Measurements from ENCODE around the gene SORBS2. TPM values are rescaled to one million over a fixed set of nuclear protein-coding genes. Genes with fewer than 3 reads are reported as not detected.
"Not testable (repeated sequence)": the region's sequence is repeated elsewhere in the genome, so short reads cannot be mapped to it uniquely, and the experiment has no call there.

The SORBS2 gene
- total RNA-seq, 1 experiment from 2014 or later, result 0.10 TPM

DNA sequence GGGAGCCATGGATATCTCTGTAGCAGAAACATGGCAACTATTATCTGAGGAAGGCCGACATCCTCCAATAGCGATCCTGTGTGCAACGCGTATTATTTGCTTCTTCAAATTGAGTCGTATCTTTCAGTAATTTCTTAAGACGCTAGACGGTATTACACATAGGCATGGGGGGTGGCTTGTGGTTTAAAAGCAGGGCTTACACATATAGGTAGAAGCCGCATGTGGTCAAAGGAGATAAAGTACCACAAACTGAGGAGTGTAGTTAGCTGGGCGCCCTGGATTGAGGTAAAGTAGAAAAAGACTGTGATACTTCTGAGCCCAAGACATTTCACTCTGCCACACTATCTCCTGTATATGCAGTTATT is 94.6 kb downstream of the SORBS2 start:
- Histone ChIP-seq H3K9me3 (no peaks in the 10 kb centered on the region), H3K27me3 (no peaks in the 10 kb centered on the region), H3K36me3 (no peaks in the 10 kb centered on the region), H3K4me3 (no peak overlapping the region)
- DNase-seq, result no peak

- H3K36me3 ChIP-seq, result no peaks in the 10 kb centered on the region
- H3K4me3 ChIP-seq, result no peak overlapping the region
- no peaks in the 10 kb centered on the region for H3K9me3 ChIP-seq
- H3K27me3 ChIP-seq, result no peaks in the 10 kb centered on the region
- DNase-seq, result no peak
These were observed 95.2 kb downstream of the SORBS2 start for GRCh38 chr4:185716577-185717376.

DNA sequence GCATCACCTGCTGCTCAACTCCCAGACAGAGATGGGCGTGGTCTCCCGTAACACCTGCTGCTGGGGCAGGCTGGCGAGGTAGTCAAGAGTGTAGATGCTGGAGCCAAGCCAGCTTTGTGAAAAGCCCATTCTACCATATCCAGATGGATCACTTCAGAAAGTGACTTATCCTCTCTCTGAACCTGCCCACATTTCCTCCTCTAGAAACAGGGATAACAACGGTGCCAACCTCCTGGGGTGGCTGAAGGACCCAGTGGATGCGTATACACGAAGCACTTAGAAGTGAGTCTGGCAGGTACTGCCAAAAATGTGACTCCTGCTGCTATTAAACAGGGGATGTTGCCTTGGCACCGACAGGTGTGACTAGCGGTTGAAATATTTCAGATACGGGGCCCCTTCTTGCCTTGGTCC is 95.8 kb downstream of the SORBS2 start:
- no peak for DNase-seq
- H3K4me3 ChIP-seq, result no peak overlapping the region
- H3K36me3 ChIP-seq, result no peaks in the 10 kb centered on the region
- H3K27me3 ChIP-seq, result no peaks in the 10 kb centered on the region
- H3K9me3 ChIP-seq, result no peaks in the 10 kb centered on the region

- H3K36me3 ChIP-seq, DNase-seq, H3K4me3 ChIP-seq, H3K9me3 ChIP-seq, H3K27me3 ChIP-seq: not testable (repeated sequence)
These were observed 97.5 kb downstream of the SORBS2 start for GRCh38 chr4:185714524-185714923.

GRCh38 chr4:185713731-185714130 is 98.3 kb downstream of the SORBS2 start:
- Histone ChIP-seq H3K4me3 (no peak overlapping the region), H3K27me3 (no peaks in the 10 kb centered on the region), H3K36me3 (no peaks in the 10 kb centered on the region), H3K9me3 (no peaks in the 10 kb centered on the region)
- DNase-seq, result no peak

- Histone ChIP-seq H3K4me3 (no peak overlapping the region), H3K9me3 (no peaks in the 10 kb centered on the region), H3K36me3 (no peaks in the 10 kb centered on the region), H3K27me3 (no peaks in the 10 kb centered on the region)
- DNase-seq, result no peak
These were observed 98.7 kb downstream of the SORBS2 start for GRCh38 chr4:185713272-185713671.

DNA sequence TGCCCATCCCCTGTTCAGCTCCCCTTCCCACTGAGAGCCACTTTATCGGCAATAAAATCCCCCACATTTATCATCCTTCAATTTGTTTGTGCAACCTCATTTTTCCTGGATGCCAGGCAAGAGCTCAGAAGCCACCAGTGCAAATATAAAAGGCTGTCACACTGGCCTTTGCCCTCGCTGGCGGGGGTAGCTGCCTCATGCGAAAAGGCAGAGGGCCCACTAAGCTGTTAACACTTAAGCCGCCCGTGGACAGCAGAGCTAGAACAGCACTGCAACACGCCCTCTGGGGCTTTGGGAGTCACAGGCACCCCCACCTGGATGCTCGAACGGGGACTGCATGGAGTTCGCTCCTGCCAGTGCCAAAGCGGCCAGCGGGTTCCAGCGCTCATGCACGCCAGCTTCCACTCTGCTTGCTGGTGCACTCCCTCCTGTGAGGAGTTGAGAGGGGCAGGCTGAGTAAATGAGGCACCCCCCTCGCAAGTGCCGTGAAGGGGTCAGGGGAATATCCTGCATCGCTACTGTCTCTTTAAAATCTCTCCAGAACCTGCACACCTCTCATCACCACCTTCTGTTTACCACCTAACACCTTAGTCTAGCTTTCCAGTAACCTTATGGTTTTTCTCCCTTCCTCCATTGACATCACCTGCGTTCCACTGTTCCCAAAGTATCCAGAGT is 99.5 kb downstream of the SORBS2 start:
- no peaks in the 10 kb centered on the region for H3K27me3 ChIP-seq
- H3K36me3 ChIP-seq, result no peaks in the 10 kb centered on the region
- H3K4me3 ChIP-seq, result no peak overlapping the region
- no peak for DNase-seq
- H3K9me3 ChIP-seq, result no peaks in the 10 kb centered on the region

GRCh38 chr4:185711726-185712125 is 100.3 kb downstream of the SORBS2 start:
- Histone ChIP-seq H3K4me3 (no peak overlapping the region), H3K36me3 (no peaks in the 10 kb centered on the region), H3K9me3 (no peaks in the 10 kb centered on the region), H3K27me3 (no peaks in the 10 kb centered on the region)
- DNase-seq, result no peak

DNA sequence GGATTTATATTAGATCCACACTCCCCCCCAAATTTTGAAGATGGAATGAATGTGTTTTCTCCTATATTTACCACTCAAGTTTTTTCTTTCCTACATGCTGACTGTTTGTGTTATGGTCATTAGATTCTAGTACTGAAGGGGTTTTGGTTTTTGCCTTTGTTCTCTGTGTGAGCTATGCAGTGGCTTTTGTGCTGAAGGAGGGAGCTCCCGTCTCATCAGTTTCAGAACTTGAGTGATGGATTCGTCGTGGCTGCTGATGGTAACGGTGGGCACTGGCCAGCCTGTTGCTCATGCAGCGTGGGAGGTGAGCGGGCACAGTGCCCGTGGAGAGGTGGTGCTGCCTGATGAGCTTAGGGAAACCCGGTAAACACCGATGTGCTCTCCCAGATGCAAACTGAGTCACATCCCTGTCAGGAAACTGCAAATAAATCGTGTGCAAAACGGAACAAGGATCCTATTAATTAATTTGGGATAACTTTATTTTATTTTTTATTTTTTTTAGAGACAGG is 101.5 kb downstream of the SORBS2 start:
- Histone ChIP-seq H3K4me3 (no peak overlapping the region), H3K36me3 (no peaks in the 10 kb centered on the region), H3K9me3 (no peaks in the 10 kb centered on the region), H3K27me3 (no peaks in the 10 kb centered on the region)
- peak; percentile 73 for DNase-seq

DNA sequence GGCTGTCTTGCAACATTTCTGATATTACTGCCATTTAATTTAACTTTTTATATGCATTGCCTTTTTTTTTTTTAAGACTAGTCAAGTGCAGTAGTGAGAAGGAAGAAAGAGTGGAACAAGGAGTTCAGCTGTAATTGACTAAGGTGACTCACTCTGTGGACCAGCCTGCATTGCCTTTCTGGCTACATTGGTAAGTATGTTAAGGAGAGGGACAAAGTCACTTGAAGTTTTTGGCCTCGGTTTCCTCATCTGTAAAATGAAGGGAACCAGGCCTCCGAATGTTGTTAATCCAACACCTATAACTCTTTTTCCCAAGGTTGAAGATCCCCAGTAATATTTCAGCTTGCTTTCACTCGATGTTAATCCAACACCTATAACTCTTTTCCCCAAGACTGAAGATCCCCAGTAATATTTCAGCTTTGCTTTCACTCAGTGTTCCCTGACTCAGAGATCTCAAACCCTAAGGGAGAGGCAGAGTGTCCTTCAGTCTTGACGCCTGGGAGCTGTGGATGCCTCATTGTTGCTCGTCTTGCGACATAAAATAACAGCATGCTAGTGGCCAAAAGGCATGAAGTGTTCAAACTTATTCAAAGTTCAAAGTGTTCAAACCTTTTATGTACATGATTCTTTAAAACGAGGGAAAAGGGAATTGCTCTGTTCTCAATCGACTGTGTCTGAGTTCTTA is 102.0 kb downstream of the SORBS2 start:
- no peaks in the 10 kb centered on the region for H3K9me3 ChIP-seq
- DNase-seq, result no peak
- no peak overlapping the region for H3K4me3 ChIP-seq
- no peaks in the 10 kb centered on the region for H3K36me3 ChIP-seq
- no peaks in the 10 kb centered on the region for H3K27me3 ChIP-seq

- DNase-seq, result no peak
- H3K4me3 ChIP-seq, result no peak overlapping the region
- H3K27me3 ChIP-seq, result no peaks in the 10 kb centered on the region
- H3K36me3 ChIP-seq, result no peaks in the 10 kb centered on the region
- no peaks in the 10 kb centered on the region for H3K9me3 ChIP-seq
These were observed 103.6 kb downstream of the SORBS2 start for GRCh38 chr4:185708348-185708747.

DNA sequence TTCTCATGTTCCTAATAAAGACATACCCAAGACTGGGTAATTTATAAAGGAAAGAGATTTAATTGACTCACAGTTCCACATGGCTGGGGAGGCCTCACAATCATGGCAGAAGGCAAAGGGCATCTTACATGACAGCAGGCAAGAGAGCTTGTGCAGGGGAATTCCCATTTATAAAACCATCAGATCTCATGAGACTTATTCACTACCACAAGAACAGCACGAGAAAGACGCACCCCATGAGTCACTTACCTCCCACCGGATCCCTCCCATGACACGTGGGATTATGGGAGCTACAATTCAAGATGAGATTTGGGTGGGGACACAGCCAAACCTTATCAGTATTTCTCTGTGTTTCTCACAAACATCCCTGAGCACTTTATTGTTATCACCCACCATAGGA is 104.4 kb downstream of the SORBS2 start:
- not testable (repeated sequence) for H3K27me3 ChIP-seq, H3K36me3 ChIP-seq, H3K4me3 ChIP-seq, H3K9me3 ChIP-seq
- DNase-seq, result peak; percentile 18

GRCh38 chr4:185702147-185702663 is 109.8 kb downstream of the SORBS2 start:
- Histone ChIP-seq H3K36me3 (no peaks in the 10 kb centered on the region), H3K27me3 (no peaks in the 10 kb centered on the region), H3K9me3 (no peaks in the 10 kb centered on the region), H3K4me3 (no peak overlapping the region)
- no peak for DNase-seq

GRCh38 chr4:185700630-185701029 is 111.4 kb downstream of the SORBS2 start:
- H3K27me3 ChIP-seq, result no peaks in the 10 kb centered on the region
- H3K4me3 ChIP-seq, result no peak overlapping the region
- H3K9me3 ChIP-seq, result no peaks in the 10 kb centered on the region
- no peak for DNase-seq
- no peaks in the 10 kb centered on the region for H3K36me3 ChIP-seq

- Histone ChIP-seq H3K9me3 (no peaks in the 10 kb centered on the region), H3K36me3 (no peaks in the 10 kb centered on the region), H3K27me3 (no peaks in the 10 kb centered on the region), H3K4me3 (no peak overlapping the region)
- DNase-seq, result peak; percentile 27
These were observed 111.9 kb downstream of the SORBS2 start for GRCh38 chr4:185700048-185700447.

- no peaks in the 10 kb centered on the region for H3K27me3 ChIP-seq
- no peaks in the 10 kb centered on the region for H3K9me3 ChIP-seq
- DNase-seq, result no peak
- no peak overlapping the region for H3K4me3 ChIP-seq
- H3K36me3 ChIP-seq, result no peaks in the 10 kb centered on the region
These were observed 114.5 kb downstream of the SORBS2 start for GRCh38 chr4:185697488-185697887.

GRCh38 chr4:185695743-185696142 is 116.3 kb downstream of the SORBS2 start:
- DNase-seq, result no peak
- Histone ChIP-seq H3K27me3 (no peaks in the 10 kb centered on the region), H3K4me3 (no peak overlapping the region), H3K36me3 (no peaks in the 10 kb centered on the region), H3K9me3 (no peaks in the 10 kb centered on the region)
